ENCODE data around the gene LRRC34.

LRRC34 gene

DNA sequence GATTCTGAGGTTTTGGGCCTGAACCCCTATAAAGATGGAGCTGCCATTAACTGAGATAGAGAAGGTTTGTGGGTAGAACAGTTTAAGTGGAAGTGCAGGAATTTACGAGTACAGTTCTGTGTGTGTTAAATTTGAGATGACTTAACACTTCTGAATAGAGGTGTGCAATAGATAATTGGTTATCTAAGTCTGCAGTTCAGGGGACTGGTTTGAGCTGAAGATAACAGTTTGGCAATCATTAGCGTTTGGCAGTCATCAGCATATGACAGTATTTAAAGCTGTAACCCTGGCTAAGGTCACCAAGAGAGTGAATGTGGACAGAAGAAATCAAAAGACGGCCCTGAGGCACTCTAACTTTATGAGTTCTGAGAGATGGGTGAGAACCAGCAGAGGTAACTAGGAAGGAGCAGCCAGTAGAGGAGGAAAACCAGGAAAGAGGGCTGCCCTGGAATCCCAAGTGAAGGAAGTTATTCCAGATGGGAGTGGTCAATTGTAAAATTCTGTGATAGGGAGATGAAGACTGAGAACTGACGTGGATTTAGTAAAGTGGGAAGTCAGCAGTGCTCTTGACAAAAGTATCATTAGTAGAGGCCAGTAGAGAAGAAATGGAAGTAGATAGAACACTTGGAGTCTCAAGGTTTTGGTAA, 31.4 kb downstream of the LRRC34 start:
- TF ChIP-seq PPARA (CRISPR knock-in tag; IDR thresholded peaks at IDR 0.05; ENCODE audit: borderline replicate concordance) (no peak), ZNF565 (CRISPR knock-in tag; conservative IDR thresholded peaks at IDR 0.05; ENCODE audit: low read depth) (no peak), TCF4 (CRISPR knock-in tag; IDR thresholded peaks at IDR 0.05; ENCODE audit: borderline replicate concordance) (no peak), SNAI2 (CRISPR knock-in tag; IDR thresholded peaks at IDR 0.05) (no peak), RARB (CRISPR knock-in tag; IDR thresholded peaks at IDR 0.05) (no peak), CSDC2 (CRISPR knock-in tag; IDR thresholded peaks at IDR 0.05) (no peak), ESRRG (CRISPR knock-in tag; IDR thresholded peaks at IDR 0.05) (no peak), ZNF8 (CRISPR knock-in tag; IDR thresholded peaks at IDR 0.05) (no peak)
- TF ChIP-seq, protein P1, sequence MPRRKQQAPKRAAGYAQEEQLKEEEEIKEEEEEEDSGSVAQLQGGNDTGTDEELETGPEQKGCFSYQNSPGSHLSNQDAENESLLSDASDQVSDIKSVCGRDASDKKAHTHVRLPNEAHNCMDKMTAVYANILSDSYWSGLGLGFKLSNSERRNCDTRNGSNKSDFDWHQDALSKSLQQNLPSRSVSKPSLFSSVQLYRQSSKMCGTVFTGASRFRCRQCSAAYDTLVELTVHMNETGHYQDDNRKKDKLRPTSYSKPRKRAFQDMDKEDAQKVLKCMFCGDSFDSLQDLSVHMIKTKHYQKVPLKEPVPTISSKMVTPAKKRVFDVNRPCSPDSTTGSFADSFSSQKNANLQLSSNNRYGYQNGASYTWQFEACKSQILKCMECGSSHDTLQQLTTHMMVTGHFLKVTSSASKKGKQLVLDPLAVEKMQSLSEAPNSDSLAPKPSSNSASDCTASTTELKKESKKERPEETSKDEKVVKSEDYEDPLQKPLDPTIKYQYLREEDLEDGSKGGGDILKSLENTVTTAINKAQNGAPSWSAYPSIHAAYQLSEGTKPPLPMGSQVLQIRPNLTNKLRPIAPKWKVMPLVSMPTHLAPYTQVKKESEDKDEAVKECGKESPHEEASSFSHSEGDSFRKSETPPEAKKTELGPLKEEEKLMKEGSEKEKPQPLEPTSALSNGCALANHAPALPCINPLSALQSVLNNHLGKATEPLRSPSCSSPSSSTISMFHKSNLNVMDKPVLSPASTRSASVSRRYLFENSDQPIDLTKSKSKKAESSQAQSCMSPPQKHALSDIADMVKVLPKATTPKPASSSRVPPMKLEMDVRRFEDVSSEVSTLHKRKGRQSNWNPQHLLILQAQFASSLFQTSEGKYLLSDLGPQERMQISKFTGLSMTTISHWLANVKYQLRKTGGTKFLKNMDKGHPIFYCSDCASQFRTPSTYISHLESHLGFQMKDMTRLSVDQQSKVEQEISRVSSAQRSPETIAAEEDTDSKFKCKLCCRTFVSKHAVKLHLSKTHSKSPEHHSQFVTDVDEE (CRISPR knock-in tag; IDR thresholded peaks at IDR 0.05) = no peak
- no peak for ATAC-seq

DNA sequence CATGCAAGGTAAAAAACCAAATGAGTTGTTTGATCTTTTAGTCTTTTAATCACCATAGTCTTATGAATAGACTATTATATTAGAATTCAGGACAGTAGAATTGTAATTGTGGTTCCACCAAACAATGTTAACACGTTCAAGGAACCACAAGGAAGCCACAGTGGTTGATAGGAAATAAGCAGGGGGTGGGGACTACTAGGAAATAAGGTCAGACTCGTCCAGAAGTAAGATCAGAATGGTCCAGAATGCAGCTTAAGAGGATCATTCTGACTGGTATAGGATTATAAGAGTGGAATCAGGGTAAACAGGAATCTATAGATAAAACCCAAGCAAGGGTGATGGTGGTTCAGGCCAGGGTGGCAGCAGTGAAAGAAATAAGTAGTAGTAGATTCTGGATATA, 32.0 kb downstream of the LRRC34 start:
- no peak for ATAC-seq
- TF ChIP-seq, protein P1 (CRISPR knock-in tag; IDR thresholded peaks at IDR 0.05) = no peak
- no peak for TF ChIP-seq OSR1 (CRISPR knock-in tag; IDR thresholded peaks at IDR 0.05)
- no peak for TF ChIP-seq BACH2 (CRISPR knock-in tag; IDR thresholded peaks at IDR 0.05; ENCODE audit: borderline replicate concordance)

DNA sequence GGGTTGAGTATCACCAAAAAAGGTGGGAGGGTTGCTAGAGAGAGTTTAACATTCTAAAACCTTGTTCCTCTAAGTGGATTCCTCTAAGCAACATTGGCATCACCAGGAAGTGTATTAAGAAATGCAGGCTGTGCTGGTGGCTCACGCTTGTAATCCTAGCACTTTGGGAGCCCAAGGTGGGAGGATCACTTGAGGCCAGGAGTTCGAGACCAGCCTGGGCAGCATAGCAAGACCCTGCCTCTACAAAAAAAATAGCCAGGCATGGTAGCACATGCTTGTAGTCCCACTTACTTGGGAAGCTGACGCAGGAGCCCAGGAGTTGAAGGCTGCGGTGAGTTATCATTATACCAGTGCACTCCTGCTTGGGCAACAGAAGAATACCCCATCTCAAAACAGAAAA, 34.9 kb downstream of the LRRC34 start:
- TF ChIP-seq OSR1 (CRISPR knock-in tag; IDR thresholded peaks at IDR 0.05) = no peak
- TF ChIP-seq, protein P2, sequence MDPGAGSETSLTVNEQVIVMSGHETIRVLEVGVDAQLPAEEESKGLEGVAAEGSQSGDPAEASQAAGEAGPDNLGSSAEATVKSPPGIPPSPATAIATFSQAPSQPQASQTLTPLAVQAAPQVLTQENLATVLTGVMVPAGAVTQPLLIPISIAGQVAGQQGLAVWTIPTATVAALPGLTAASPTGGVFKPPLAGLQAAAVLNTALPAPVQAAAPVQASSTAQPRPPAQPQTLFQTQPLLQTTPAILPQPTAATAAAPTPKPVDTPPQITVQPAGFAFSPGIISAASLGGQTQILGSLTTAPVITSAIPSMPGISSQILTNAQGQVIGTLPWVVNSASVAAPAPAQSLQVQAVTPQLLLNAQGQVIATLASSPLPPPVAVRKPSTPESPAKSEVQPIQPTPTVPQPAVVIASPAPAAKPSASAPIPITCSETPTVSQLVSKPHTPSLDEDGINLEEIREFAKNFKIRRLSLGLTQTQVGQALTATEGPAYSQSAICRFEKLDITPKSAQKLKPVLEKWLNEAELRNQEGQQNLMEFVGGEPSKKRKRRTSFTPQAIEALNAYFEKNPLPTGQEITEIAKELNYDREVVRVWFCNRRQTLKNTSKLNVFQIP (CRISPR knock-in tag; IDR thresholded peaks at IDR 0.05; ENCODE audit: borderline replicate concordance, low read depth) = no peak
- no peak for TF ChIP-seq ARNTL (CRISPR knock-in tag; IDR thresholded peaks at IDR 0.05; ENCODE audit: borderline replicate concordance, low read depth)
- TF ChIP-seq TOX (CRISPR knock-in tag; IDR thresholded peaks at IDR 0.05; ENCODE audit: borderline replicate concordance) = no peak
- no peak for ATAC-seq

DNA sequence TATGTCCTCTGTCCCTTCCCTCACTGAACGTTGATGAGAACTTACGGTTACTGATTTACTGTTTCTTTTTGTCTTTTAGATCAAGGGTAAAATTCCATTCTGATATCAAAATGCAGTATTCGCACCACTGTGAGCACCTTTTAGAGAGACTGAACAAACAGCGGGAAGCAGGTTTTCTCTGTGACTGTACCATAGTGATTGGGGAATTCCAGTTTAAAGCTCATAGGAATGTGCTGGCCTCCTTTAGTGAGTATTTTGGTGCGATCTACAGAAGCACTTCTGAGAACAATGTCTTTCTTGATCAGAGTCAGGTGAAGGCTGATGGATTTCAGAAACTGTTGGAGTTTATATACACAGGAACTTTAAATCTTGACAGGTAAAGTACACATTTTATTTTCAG, 38.5 kb downstream of the LRRC34 start:
- no peak for ATAC-seq
- no peak for TF ChIP-seq TOX (CRISPR knock-in tag; IDR thresholded peaks at IDR 0.05; ENCODE audit: borderline replicate concordance)
- no peak for TF ChIP-seq TCF4 (CRISPR knock-in tag; IDR thresholded peaks at IDR 0.05; ENCODE audit: borderline replicate concordance)
- no peak for TF ChIP-seq ZC3H10 (CRISPR knock-in tag; IDR thresholded peaks at IDR 0.05)
- no peak for TF ChIP-seq ZFP30 (CRISPR knock-in tag; IDR thresholded peaks at IDR 0.05)
- no peak for TF ChIP-seq ZNF70 (CRISPR knock-in tag; IDR thresholded peaks at IDR 0.05)
- no peak for TF ChIP-seq PPARA (CRISPR knock-in tag; IDR thresholded peaks at IDR 0.05; ENCODE audit: borderline replicate concordance)
- TF ChIP-seq, protein P2 (CRISPR knock-in tag; IDR thresholded peaks at IDR 0.05; ENCODE audit: borderline replicate concordance, low read depth) = no peak
- TF ChIP-seq ISL1 (CRISPR knock-in tag; IDR thresholded peaks at IDR 0.05) = no peak
- TF ChIP-seq, protein P3, sequence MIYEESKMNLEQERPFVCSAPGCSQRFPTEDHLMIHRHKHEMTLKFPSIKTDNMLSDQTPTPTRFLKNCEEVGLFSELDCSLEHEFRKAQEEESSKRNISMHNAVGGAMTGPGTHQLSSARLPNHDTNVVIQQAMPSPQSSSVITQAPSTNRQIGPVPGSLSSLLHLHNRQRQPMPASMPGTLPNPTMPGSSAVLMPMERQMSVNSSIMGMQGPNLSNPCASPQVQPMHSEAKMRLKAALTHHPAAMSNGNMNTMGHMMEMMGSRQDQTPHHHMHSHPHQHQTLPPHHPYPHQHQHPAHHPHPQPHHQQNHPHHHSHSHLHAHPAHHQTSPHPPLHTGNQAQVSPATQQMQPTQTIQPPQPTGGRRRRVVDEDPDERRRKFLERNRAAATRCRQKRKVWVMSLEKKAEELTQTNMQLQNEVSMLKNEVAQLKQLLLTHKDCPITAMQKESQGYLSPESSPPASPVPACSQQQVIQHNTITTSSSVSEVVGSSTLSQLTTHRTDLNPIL (CRISPR knock-in tag; IDR thresholded peaks at IDR 0.05; ENCODE audit: low read depth) = no peak
- TF ChIP-seq ARNTL (CRISPR knock-in tag; IDR thresholded peaks at IDR 0.05; ENCODE audit: borderline replicate concordance, low read depth) = no peak
- TF ChIP-seq BACH2 (CRISPR knock-in tag; IDR thresholded peaks at IDR 0.05; ENCODE audit: borderline replicate concordance) = no peak
- TF ChIP-seq ZNF8 (CRISPR knock-in tag; IDR thresholded peaks at IDR 0.05) = no peak
- TF ChIP-seq, protein P1 (CRISPR knock-in tag; IDR thresholded peaks at IDR 0.05) = no peak
- TF ChIP-seq OSR1 (CRISPR knock-in tag; IDR thresholded peaks at IDR 0.05) = no peak
- TF ChIP-seq CSDC2 (CRISPR knock-in tag; IDR thresholded peaks at IDR 0.05) = no peak
- TF ChIP-seq ZNF565 (CRISPR knock-in tag; conservative IDR thresholded peaks at IDR 0.05; ENCODE audit: low read depth) = no peak
- TF ChIP-seq ZFP3 (CRISPR knock-in tag; IDR thresholded peaks at IDR 0.05) = no peak

Measured in SK-N-SH treated with all-trans-retinoic acid at 6 μM for 48 hours (cell line).